OCI-LY7 (cell line): ENCODE results near the gene RAET1L.

ENCODE experiments used
- EZH2phosphoT487 ChIP-seq: fragments of 200-600 bp; sonication (generic); IDR thresholded peaks from 2 replicates; pipeline ENCODE4 v1.6.1; 2018; ENCODE audit warnings: low read depth, borderline replicate concordance, mild to moderate bottlenecking, mixed run types, antibody characterized with exemption, low read length, moderate library complexity, mixed read lengths
- TF ChIP-seq, protein P1 (sequence below): fragments of 200-600 bp; sonication (generic); conservative IDR thresholded peaks from 2 replicates; pipeline ENCODE4 v1.5.1; 2014; ENCODE audit warnings: mild to moderate bottlenecking, antibody characterized with exemption, low read length, moderate library complexity, mixed read lengths

DNA sequence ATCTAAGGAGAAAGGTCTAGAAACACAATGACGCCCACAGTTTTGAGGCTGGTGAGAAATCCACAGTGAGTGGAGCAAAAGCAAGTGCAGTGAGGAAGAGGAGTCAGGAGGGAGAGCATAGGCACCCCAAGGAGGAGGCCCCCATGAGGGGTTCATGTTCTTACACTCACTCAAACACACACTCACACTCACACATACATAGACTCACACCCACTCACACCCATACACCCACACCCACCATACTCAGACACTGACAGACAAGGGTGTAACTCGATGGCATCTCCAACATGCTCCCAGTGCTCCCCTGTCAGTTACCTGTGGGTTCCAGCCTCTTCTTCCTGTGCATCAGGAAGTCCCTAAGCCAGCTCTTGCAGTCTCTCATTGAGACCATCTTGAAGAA is 39.8 kb upstream of the RAET1L start:
- TF ChIP-seq, protein P1, sequence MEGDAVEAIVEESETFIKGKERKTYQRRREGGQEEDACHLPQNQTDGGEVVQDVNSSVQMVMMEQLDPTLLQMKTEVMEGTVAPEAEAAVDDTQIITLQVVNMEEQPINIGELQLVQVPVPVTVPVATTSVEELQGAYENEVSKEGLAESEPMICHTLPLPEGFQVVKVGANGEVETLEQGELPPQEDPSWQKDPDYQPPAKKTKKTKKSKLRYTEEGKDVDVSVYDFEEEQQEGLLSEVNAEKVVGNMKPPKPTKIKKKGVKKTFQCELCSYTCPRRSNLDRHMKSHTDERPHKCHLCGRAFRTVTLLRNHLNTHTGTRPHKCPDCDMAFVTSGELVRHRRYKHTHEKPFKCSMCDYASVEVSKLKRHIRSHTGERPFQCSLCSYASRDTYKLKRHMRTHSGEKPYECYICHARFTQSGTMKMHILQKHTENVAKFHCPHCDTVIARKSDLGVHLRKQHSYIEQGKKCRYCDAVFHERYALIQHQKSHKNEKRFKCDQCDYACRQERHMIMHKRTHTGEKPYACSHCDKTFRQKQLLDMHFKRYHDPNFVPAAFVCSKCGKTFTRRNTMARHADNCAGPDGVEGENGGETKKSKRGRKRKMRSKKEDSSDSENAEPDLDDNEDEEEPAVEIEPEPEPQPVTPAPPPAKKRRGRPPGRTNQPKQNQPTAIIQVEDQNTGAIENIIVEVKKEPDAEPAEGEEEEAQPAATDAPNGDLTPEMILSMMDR: no peak
- no peak for TF ChIP-seq EZH2phosphoT487
